HG02973 (cell line): Measurements from ENCODE around the gene RELN.
"Not testable (repeated sequence)": the region's sequence is repeated elsewhere in the genome, so short reads cannot be mapped to it uniquely, and the experiment has no call there.

ENCODE experiments used
- ATAC-seq: cut with Tn5 transposase; IDR thresholded peaks from one replicate; pipeline ENCODE4 v1.9.1; 2021; ENCODE audit warnings: moderate library complexity; ENCODE audit not compliant: unreplicated experiment

Gene RELN

GRCh38 chr7:103794424-103794823 is 195.0 kb downstream of the RELN start:
- no peak for ATAC-seq

GRCh38 chr7:103793614-103794013 is 195.8 kb downstream of the RELN start:
- no peak for ATAC-seq

GRCh38 chr7:103791894-103792293 is 197.6 kb downstream of the RELN start:
- no peak for ATAC-seq

GRCh38 chr7:103787041-103787440 is 202.4 kb downstream of the RELN start:
- not testable (repeated sequence) for ATAC-seq

- ATAC-seq, result no peak
Observed at GRCh38 chr7:103784646-103785286, 204.7 kb downstream of the RELN start.

- ATAC-seq, result no peak
Observed at GRCh38 chr7:103781409-103781808, 208.0 kb downstream of the RELN start.

GRCh38 chr7:103780561-103780960 is 208.9 kb downstream of the RELN start:
- not testable (repeated sequence) for ATAC-seq

GRCh38 chr7:103777440-103777839 is 212.0 kb downstream of the RELN start:
- ATAC-seq, result no peak

- no peak for ATAC-seq
Observed at GRCh38 chr7:103773726-103774125, 215.7 kb downstream of the RELN start.

- no peak for ATAC-seq
Observed at GRCh38 chr7:103772171-103772773, 217.2 kb downstream of the RELN start.

GRCh38 chr7:103771294-103771693 is 218.2 kb downstream of the RELN start:
- no peak for ATAC-seq

- no peak for ATAC-seq
Observed at GRCh38 chr7:103766660-103767059, 222.8 kb downstream of the RELN start.

- no peak for ATAC-seq
Observed at GRCh38 chr7:103765901-103766300, 223.6 kb downstream of the RELN start.

GRCh38 chr7:103764901-103765300 is 224.6 kb downstream of the RELN start:
- no peak for ATAC-seq

GRCh38 chr7:103762877-103763276 is 226.6 kb downstream of the RELN start:
- ATAC-seq, result no peak

GRCh38 chr7:103762065-103762760 is 227.2 kb downstream of the RELN start:
- no peak for ATAC-seq

GRCh38 chr7:103752995-103753394 is 236.5 kb downstream of the RELN start:
- no peak for ATAC-seq

- ATAC-seq, result no peak
Observed at GRCh38 chr7:103751311-103751880, 238.1 kb downstream of the RELN start.

GRCh38 chr7:103748680-103749079 is 240.8 kb downstream of the RELN start:
- no peak for ATAC-seq

GRCh38 chr7:103735377-103735776 is 254.1 kb downstream of the RELN start:
- ATAC-seq, result no peak

- no peak for ATAC-seq
Observed at GRCh38 chr7:103731169-103731568, 258.3 kb downstream of the RELN start.

- no peak for ATAC-seq
Observed at GRCh38 chr7:103729026-103729425, 260.4 kb downstream of the RELN start.
